Hematopoietic multipotent progenitor cell (in vitro differentiated cells): Measurements from ENCODE around the gene HNMT. TPM values are rescaled to one million over a fixed set of nuclear protein-coding genes. Genes with fewer than 3 reads are reported as not detected.
"Not testable (repeated sequence)": the region's sequence is repeated elsewhere in the genome, so short reads cannot be mapped to it uniquely, and the experiment has no call there.

Experiments used
- DNase-seq, 3 donors: peaks; one replicate each; pipeline ENCODE4 v3.0.0-alpha.2; 2011 to 2015; ENCODE audit warnings: low read depth in 2 of 3, low spot score in 2 of 3
- total RNA-seq: library from RNA; depleted of rRNA; stranded (reverse); fragments of >200 nt; gene quantifications from one replicate; pipeline ENCODE4 v1.2.3, GENCODE V29; 2012

Gene HNMT
- total RNA-seq, 1 donor, result 1.1 TPM

- no peak for DNase-seq
Measured at GRCh38 chr2:137945229-137945628, 19.0 kb upstream of the HNMT start.

- DNase-seq, result no peak
Measured at GRCh38 chr2:137946227-137946626, 18.0 kb upstream of the HNMT start.

- no peak for DNase-seq
Measured at GRCh38 chr2:137947032-137947727, 17.1 kb upstream of the HNMT start.

- DNase-seq, result peak in 2 of 3 donors; percentile 57 to 78
Measured at GRCh38 chr2:137947728-137948336, 16.4 kb upstream of the HNMT start.

- DNase-seq, result no peak
Measured at GRCh38 chr2:137948894-137949293, 15.4 kb upstream of the HNMT start.

GRCh38 chr2:137950238-137950637, 14.0 kb upstream of the HNMT start:
- no peak for DNase-seq

- no peak for DNase-seq
Measured at GRCh38 chr2:137951586-137951985, 12.7 kb upstream of the HNMT start.

- peak in 1 of 3 donors; percentile 35 for DNase-seq
Measured at GRCh38 chr2:137952586-137953129, 11.6 kb upstream of the HNMT start.

GRCh38 chr2:137955536-137955935, 8.7 kb upstream of the HNMT start:
- DNase-seq, result no peak

- DNase-seq, result no peak
Measured at GRCh38 chr2:137957033-137957432, 7.2 kb upstream of the HNMT start.

GRCh38 chr2:137959166-137959565, 5.1 kb upstream of the HNMT start:
- peak in 1 of 3 donors; percentile 4 for DNase-seq

- DNase-seq, result no peak
Measured at GRCh38 chr2:137960223-137960622, 4.0 kb upstream of the HNMT start.

GRCh38 chr2:137961602-137962001, 2.7 kb upstream of the HNMT start:
- no peak for DNase-seq

GRCh38 chr2:137963535-137964065, 673 bp upstream of the HNMT start:
- no peak for DNase-seq

- DNase-seq, result no peak
Measured at GRCh38 chr2:137964859-137965459, 686 bp downstream of the HNMT start.

- DNase-seq, result no peak
Measured at GRCh38 chr2:137966043-137966442, 1.8 kb downstream of the HNMT start.

- DNase-seq, result no peak
Measured at GRCh38 chr2:137967042-137967441, 2.8 kb downstream of the HNMT start.

GRCh38 chr2:137968477-137969417, 4.5 kb downstream of the HNMT start:
- DNase-seq, result no peak

GRCh38 chr2:137969418-137969765, 5.1 kb downstream of the HNMT start:
- DNase-seq, result peak in 1 of 3 donors; percentile 52

- DNase-seq, result no peak
Measured at GRCh38 chr2:137969876-137970275, 5.6 kb downstream of the HNMT start.

- not testable (repeated sequence) for DNase-seq
Measured at GRCh38 chr2:137971259-137971658, 7.0 kb downstream of the HNMT start.
